ENCODE measurements around the gene CYB561A3.

DNA sequence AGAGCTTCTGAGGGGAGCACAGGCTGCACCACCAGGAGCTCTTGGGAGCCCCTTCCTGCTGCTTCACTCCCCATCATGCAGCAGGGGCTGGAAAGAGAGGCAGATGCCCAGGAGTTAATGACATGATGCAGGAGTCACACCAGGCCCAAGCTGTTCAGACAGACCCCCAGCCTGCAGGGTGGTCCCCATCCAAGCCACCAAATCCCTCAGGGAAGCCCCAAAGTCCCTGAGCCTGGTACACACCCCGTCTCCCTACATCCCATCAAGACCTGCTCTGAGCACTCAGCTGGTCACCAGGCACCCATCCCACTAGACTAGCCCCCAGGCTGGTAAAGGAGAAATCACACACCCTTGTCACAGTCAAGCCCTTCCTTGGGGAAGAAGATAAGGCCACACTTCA is 11.3 kb downstream of the CYB561A3 start:
- no peak for TF ChIP-seq EZH2 (IDR thresholded peaks at IDR 0.05)
- TF ChIP-seq POLR2AphosphoS5 (IDR thresholded peaks at IDR 0.05; ENCODE audit: borderline replicate concordance, low read depth, low read length) = no peak
- no peak for TF ChIP-seq FOXP2 (optimal IDR thresholded peaks at IDR 0.05; ENCODE audit: control extremely low read depth, extremely low read length, insufficient read depth)
